GM10248 (cell line): ENCODE data around the gene ACKR3.

Experiments
- CTCF ChIA-PET: fragments of 300-600 bp; sonication (Branson Sonifier 250); formaldehyde crosslinking; extraction: SDS; loops from one replicate; lab custom pipeline; 2021; ENCODE audit warnings: antibody characterized with exemption; lab: Yijun Ruan, JAX
- POLR2A ChIA-PET: fragments of 350-650 bp; sonication (Branson Sonifier 250); formaldehyde crosslinking; extraction: SDS; loops from one replicate; lab custom pipeline; 2020; ENCODE audit warnings: antibody characterized with exemption; lab: Yijun Ruan, JAX
- DNase-seq: peaks from one replicate; pipeline ENCODE4 v3.0.0; 2012; ENCODE audit errors: extremely low spot score
- CTCF ChIP-seq: IDR thresholded peaks from 2 replicates; pipeline ENCODE4 v1.5.1; 2012; ENCODE audit warnings: mild to moderate bottlenecking, low read depth; ENCODE audit errors: extremely low read depth, missing control alignments, control extremely low read depth

ACKR3 gene

GRCh38 chr2:236582968-236583367, 13.3 kb downstream of the ACKR3 start:
- CTCF ChIA-PET, result interaction anchor here (1.0 to 5.9 kb wide), 5 partner anchors 8 to 70 kb away, joined by 4 to 33 read pairs (median 5); partner anchors contain the start of gene ACKR3
- POLR2A ChIA-PET, result no interaction called here
- no peak for DNase-seq
- TF ChIP-seq CTCF, result no peak

- CTCF ChIA-PET, result interaction anchor here (5.9 kb wide), 1 partner anchor 14 kb away, joined by 33 read pairs; the partner anchor contains the start of gene ACKR3
- POLR2A ChIA-PET, result no interaction called here
Observed at GRCh38 chr2:236583621-236584203, 14.1 kb downstream of the ACKR3 start.

GRCh38 chr2:236584521-236585384, 15.1 kb downstream of the ACKR3 start:
- ChIA-PET CTCF (interaction anchor here (5.9 kb wide), 1 partner anchor 15 kb away, joined by 33 read pairs; the partner anchor contains the start of gene ACKR3), POLR2A (no interaction called here)
- TF ChIP-seq CTCF, result no peak
- no peak for DNase-seq

More at GRCh38 chr2:236583621-236584203, 14.1 kb downstream of the ACKR3 start:
- no peak for DNase-seq
- no peak for TF ChIP-seq CTCF

GRCh38 chr2:236585966-236586365, 16.3 kb downstream of the ACKR3 start:
- POLR2A ChIA-PET, result no interaction called here
- CTCF ChIA-PET, result interaction anchor here (1.4 to 1.8 kb wide), 2 partner anchors 13 to 73 kb away, joined by 4 read pairs; no protein-coding TSS in a partner anchor

GRCh38 chr2:236587861-236588815, 18.5 kb downstream of the ACKR3 start:
- no peak for TF ChIP-seq CTCF
- CTCF ChIA-PET, result interaction anchor here (1.1 to 1.8 kb wide), 4 partner anchors 11 to 75 kb away, joined by 3 to 4 read pairs (median 4); no protein-coding TSS in a partner anchor
- DNase-seq, result no peak
- POLR2A ChIA-PET, result no interaction called here

More at GRCh38 chr2:236585966-236586365, 16.3 kb downstream of the ACKR3 start:
- DNase-seq, result no peak
- no peak for TF ChIP-seq CTCF
